ENCODE measurements around the gene RBBP7. TPM values are rescaled to one million over a fixed set of nuclear protein-coding genes. Genes with fewer than 3 reads are reported as not detected.
"Not testable (repeated sequence)": the region's sequence is repeated elsewhere in the genome, so short reads cannot be mapped to it uniquely, and the experiment has no call there.

Gene RBBP7
- total RNA-seq, 1 experiment from 2014 or later: 196 TPM

DNA sequence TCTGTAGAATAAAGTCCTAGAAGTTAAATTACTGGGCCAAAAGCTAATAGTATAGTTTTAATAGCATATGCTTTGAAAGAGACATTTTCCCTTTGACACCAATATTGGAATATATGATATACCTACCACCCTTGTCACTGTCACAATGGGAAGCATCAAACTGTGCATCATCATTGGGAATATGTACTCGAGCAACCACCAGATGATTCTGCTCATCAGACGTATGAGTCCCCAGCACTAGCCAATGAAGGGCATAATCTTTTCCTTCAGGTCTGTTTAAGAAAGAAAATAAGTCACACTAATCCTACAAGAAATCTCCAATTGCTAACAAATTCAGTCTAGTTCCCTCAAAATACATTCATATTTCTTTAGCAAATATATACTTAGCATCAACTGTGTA, 7.3 kb downstream of the RBBP7 start:
- Mint-ChIP-seq H3K27me3 (ENCODE audit: unreplicated experiment) (no peaks in the 10 kb centered on the region), H3K27ac (ENCODE audit: unreplicated experiment) (no peak overlapping the region), H3K36me3 (ENCODE audit: insufficient read depth, unreplicated experiment) (peaks cover 36% of the 10 kb centered on the region), H3K4me3 (ENCODE audit: low read depth, unreplicated experiment) (no peak overlapping the region), H3K4me1 (ENCODE audit: low read depth, unreplicated experiment) (peaks cover 9% of the 10 kb centered on the region), H3K9me3 (ENCODE audit: low read depth, unreplicated experiment) (no peaks in the 10 kb centered on the region)
- TF ChIP-seq, protein P1, sequence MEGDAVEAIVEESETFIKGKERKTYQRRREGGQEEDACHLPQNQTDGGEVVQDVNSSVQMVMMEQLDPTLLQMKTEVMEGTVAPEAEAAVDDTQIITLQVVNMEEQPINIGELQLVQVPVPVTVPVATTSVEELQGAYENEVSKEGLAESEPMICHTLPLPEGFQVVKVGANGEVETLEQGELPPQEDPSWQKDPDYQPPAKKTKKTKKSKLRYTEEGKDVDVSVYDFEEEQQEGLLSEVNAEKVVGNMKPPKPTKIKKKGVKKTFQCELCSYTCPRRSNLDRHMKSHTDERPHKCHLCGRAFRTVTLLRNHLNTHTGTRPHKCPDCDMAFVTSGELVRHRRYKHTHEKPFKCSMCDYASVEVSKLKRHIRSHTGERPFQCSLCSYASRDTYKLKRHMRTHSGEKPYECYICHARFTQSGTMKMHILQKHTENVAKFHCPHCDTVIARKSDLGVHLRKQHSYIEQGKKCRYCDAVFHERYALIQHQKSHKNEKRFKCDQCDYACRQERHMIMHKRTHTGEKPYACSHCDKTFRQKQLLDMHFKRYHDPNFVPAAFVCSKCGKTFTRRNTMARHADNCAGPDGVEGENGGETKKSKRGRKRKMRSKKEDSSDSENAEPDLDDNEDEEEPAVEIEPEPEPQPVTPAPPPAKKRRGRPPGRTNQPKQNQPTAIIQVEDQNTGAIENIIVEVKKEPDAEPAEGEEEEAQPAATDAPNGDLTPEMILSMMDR (IDR thresholded peaks at IDR 0.05; ENCODE audit: unreplicated experiment): no peak
- no TSS peak for BruUV-seq (replicated peaks)
- no peak for DNase-seq
- CTCF ChIA-PET: no interaction called here
- intact Hi-C loops (cut with micrococcal nuclease; ENCODE audit: unreplicated experiment): no loop called here

DNA sequence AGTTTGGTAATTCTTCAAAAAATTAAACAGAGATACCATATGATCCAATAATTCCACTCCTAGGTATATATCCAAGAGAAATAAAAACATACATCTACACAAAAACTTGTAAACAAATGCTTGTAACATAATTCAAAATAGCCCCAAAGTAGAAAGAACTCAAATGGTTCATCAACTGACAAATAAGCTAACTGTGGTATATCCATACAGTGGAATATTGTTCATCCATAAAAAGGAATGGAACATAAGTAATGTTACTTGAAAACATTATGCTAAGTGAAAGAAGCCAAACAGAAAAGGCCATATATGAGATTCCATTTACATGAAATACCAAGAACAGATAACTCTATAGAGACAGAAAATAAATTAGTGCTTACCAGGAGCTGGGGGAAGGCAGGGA, 13.4 kb downstream of the RBBP7 start:
- BruUV-seq (replicated peaks): no TSS peak
- Mint-ChIP-seq H3K27ac (ENCODE audit: unreplicated experiment) (peak overlapping the region; percentile 33), H3K27me3 (ENCODE audit: unreplicated experiment) (no peaks in the 10 kb centered on the region), H3K9me3 (ENCODE audit: low read depth, unreplicated experiment) (no peaks in the 10 kb centered on the region), H3K36me3 (ENCODE audit: insufficient read depth, unreplicated experiment) (peaks cover 60% of the 10 kb centered on the region), H3K4me1 (ENCODE audit: low read depth, unreplicated experiment) (no peaks in the 10 kb centered on the region), H3K4me3 (ENCODE audit: low read depth, unreplicated experiment) (no peak overlapping the region)
- CTCF ChIA-PET: interaction anchor here (1.4 kb wide), 1 partner anchor 10 kb away, joined by 4 read pairs; no protein-coding TSS in a partner anchor
- TF ChIP-seq, protein P1 (IDR thresholded peaks at IDR 0.05; ENCODE audit: unreplicated experiment): no peak
- no peak for DNase-seq
- intact Hi-C loops (cut with micrococcal nuclease; ENCODE audit: unreplicated experiment): no loop called here

DNA sequence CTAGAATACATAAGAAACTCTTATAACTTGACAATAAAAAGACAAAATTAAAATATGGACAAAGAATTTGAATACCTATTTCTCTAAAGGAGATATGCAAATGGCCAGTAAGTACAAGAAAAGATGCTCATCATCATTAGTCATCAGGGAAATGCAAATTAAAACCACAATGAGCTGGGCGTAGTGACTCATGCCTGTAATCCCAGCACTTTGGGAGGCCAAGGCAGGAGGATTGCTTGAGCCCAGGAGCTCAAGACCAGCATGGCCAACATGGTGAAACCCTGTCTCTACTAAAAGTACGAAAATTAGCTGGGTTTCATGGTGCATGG, 14.1 kb downstream of the RBBP7 start:
- CTCF ChIA-PET: interaction anchor here (0.7 to 1.4 kb wide), 2 partner anchors 27 to 190 kb away, joined by 4 to 11 read pairs; no protein-coding TSS in a partner anchor
- BruUV-seq (replicated peaks); intact Hi-C loops (cut with micrococcal nuclease; ENCODE audit: unreplicated experiment); DNase-seq; H3K9me3 Mint-ChIP-seq (ENCODE audit: low read depth, unreplicated experiment); H3K27me3 Mint-ChIP-seq (ENCODE audit: unreplicated experiment); H3K4me1 Mint-ChIP-seq (ENCODE audit: low read depth, unreplicated experiment); H3K4me3 Mint-ChIP-seq (ENCODE audit: low read depth, unreplicated experiment): not testable (repeated sequence)
- Mint-ChIP-seq H3K36me3 (ENCODE audit: insufficient read depth, unreplicated experiment) (peaks cover 60% of the 10 kb centered on the region), H3K27ac (ENCODE audit: unreplicated experiment) (peak overlapping the region; percentile 33)

DNA sequence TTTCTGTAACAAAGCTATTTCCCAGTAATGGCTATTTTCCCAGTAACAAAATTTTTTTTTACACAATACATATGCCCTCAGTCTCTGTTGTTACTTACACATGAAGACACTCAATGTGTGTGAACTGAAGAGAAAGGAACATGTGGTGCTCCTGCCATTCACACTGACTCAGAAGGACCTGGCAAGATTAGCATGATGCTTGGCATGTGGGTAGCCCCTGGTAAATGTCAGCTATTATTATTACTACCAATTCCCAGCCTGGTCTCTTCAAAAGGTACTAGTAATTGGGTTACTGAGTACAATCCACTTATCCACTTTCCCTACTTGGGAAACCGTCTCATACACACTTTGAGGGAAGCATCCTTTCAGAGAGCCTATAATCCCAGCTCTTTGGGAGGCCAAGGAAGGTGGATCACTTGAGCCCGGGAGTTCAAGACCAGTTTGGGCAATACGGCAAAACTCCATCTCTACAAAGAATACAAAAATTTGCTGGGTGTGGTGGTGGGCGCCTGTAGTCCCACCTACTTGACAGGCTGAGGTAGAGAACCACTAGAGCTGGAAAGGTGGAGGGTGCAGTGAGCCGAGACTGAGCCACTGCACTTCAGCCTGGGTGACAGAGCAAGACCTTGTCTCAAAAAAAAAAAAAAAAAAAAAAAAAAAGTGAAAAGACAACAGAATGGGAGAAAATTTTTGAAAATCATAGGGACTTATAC, 14.6 kb downstream of the RBBP7 start:
- no TSS peak for BruUV-seq (replicated peaks)
- no peak overlapping the region for H3K4me3 Mint-ChIP-seq (ENCODE audit: low read depth, unreplicated experiment)
- no peak overlapping the region for H3K27ac Mint-ChIP-seq (ENCODE audit: unreplicated experiment)
- H3K36me3 Mint-ChIP-seq (ENCODE audit: insufficient read depth, unreplicated experiment): peaks cover 60% of the 10 kb centered on the region
- H3K9me3 Mint-ChIP-seq (ENCODE audit: low read depth, unreplicated experiment): no peaks in the 10 kb centered on the region
- CTCF ChIA-PET: interaction anchor here (0.7 to 1.4 kb wide), 2 partner anchors 27 to 191 kb away, joined by 4 to 11 read pairs; no protein-coding TSS in a partner anchor
- intact Hi-C loops (cut with micrococcal nuclease; ENCODE audit: unreplicated experiment): no loop called here
- no peak for DNase-seq
- no peaks in the 10 kb centered on the region for H3K27me3 Mint-ChIP-seq (ENCODE audit: unreplicated experiment)
- no peaks in the 10 kb centered on the region for H3K4me1 Mint-ChIP-seq (ENCODE audit: low read depth, unreplicated experiment)
- TF ChIP-seq, protein P1 (IDR thresholded peaks at IDR 0.05; ENCODE audit: unreplicated experiment): no peak

DNA sequence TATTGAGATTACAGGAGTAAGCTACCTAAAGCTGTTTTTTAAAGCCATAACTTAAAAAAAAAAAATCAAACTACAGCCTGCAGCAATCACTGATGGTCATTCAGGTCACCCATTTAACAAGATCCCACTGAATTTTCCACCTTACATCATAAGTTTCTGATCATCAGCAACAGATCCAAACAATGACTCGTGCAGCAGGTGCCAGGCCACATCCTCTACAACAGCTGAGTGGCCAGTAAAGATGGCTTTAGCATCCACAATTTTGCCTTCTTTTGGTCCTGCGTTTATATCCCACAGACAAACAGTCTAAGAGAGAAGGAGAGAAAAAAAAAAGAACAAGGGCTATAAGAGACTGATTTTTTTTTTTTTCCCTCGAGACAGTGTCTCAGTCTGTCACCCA, 16.6 kb downstream of the RBBP7 start:
- no peak overlapping the region for H3K27ac Mint-ChIP-seq (ENCODE audit: unreplicated experiment)
- no peaks in the 10 kb centered on the region for H3K27me3 Mint-ChIP-seq (ENCODE audit: unreplicated experiment)
- TF ChIP-seq, protein P1 (IDR thresholded peaks at IDR 0.05; ENCODE audit: unreplicated experiment): no peak
- DNase-seq: no peak
- H3K4me3 Mint-ChIP-seq (ENCODE audit: low read depth, unreplicated experiment): no peak overlapping the region
- no TSS peak for BruUV-seq (replicated peaks)
- H3K9me3 Mint-ChIP-seq (ENCODE audit: low read depth, unreplicated experiment): no peaks in the 10 kb centered on the region
- no peaks in the 10 kb centered on the region for H3K4me1 Mint-ChIP-seq (ENCODE audit: low read depth, unreplicated experiment)
- CTCF ChIA-PET: no interaction called here
- intact Hi-C loops (cut with micrococcal nuclease; ENCODE audit: unreplicated experiment): no loop called here
- H3K36me3 Mint-ChIP-seq (ENCODE audit: insufficient read depth, unreplicated experiment): peaks cover 51% of the 10 kb centered on the region
